ENCODE data around the gene ASB6. TPM values are rescaled to one million over a fixed set of nuclear protein-coding genes. Genes with fewer than 3 reads are reported as not detected.

The ASB6 gene
- total and polyA plus RNA-seq, 2 of the 13 experiments (the other 11 are each of a cell fraction or from before 2014, with no cell fraction given), result 8.2 to 8.4 TPM

- no peak for TF ChIP-seq ZHX2 (IDR thresholded peaks at IDR 0.05; ENCODE audit: low read depth)
- no peak for TF ChIP-seq ZHX2 (CRISPR knock-in tag; IDR thresholded peaks at IDR 0.05; ENCODE audit: borderline replicate concordance)
- no peak for TF ChIP-seq CENPBD1 (CRISPR knock-in tag; IDR thresholded peaks at IDR 0.05; ENCODE audit: borderline replicate concordance, low read depth)
- TF ChIP-seq NFE2L2 (IDR thresholded peaks at IDR 0.05; ENCODE audit: low read length), result no peak
- no peak for TF ChIP-seq POGZ (CRISPR knock-in tag; IDR thresholded peaks at IDR 0.05)
- 0 out of 2 replicates have a peak, but pooled peaks have one; percentile 22 for TF ChIP-seq ZNF142 (CRISPR knock-in tag; IDR thresholded peaks at IDR 0.05)
- TF ChIP-seq TFDP2 (CRISPR knock-in tag; IDR thresholded peaks at IDR 0.05), result no peak
- TF ChIP-seq POLR2AphosphoS2 (IDR thresholded peaks at IDR 0.05; ENCODE audit: low read depth, low read length), result no peak
- no peak for TF ChIP-seq PREB (CRISPR knock-in tag; IDR thresholded peaks at IDR 0.05)
- no peak for TF ChIP-seq SRY (CRISPR knock-in tag; IDR thresholded peaks at IDR 0.05)
- TF ChIP-seq HOXA3 (CRISPR knock-in tag; IDR thresholded peaks at IDR 0.05), result no peak
- no peak for TF ChIP-seq MED13 (CRISPR knock-in tag; IDR thresholded peaks at IDR 0.05)
- no peak for TF ChIP-seq PHB2 (IDR thresholded peaks at IDR 0.05; ENCODE audit: partially characterized antibody)
- TF ChIP-seq KLF11 (CRISPR knock-in tag; IDR thresholded peaks at IDR 0.05), result no peak
- peak; percentile 58; the same call in 1 of the 2 replicates for TF ChIP-seq KDM5B (CRISPR knock-in tag; IDR thresholded peaks at IDR 0.05; ENCODE audit: borderline replicate concordance)
These were observed 45.2 kb downstream of the ASB6 start (continued) for GRCh38 chr9:129596541-129597331.
